SKM-1 treated with dmso at 0.1 percent for 144 hours (cell line): ENCODE measurements around the gene ARMS2.

Experiments used
- DNase-seq: peaks from one replicate; lab custom pipeline; 2025; ENCODE audit not compliant: unreplicated experiment; lab: John Stamatoyannopoulos, UW

Gene ARMS2

DNA sequence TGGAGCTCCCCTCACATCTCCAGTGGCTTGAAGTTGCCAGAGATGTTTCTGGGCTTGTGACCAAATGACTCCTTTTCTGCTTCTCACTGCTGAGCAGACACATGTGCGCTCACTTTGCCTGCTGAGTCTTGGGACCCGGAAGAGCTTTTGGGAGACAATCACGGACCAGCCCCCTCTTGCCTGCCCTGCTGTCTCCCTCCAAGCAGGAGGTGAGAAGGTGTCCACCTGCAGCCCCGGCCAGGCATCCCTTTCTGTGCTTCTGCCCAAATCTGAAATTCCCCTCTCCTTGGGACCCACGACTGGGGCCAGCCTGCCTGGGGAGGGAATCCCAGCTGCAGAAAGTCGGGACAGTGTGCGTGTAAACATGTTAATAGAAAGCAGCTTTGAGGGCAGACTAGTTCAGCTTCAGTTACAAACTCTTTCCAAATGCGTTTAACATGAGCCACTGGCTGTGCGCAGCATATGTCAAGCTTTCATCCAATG is 38.6 kb downstream of the ARMS2 start:
- no peak for DNase-seq

DNA sequence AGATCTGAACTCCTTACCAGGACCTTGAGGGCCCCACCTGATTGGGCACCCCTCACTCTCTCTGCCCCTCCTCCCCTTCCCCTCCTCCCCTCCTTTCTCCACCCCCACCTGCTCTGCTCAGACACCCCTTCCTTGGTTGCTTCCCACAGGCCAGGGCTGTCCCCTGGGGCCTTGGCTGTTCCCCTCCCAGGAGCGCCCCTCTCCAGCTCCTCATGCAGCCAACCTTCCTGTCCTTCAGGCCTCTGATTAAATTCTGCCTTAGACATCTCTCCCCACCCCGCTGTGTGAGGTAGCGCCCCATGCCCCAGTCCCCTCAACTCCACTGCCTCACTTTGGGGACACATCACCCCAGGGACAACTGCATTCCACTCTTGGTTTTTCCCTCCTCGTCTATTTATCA is 39.3 kb downstream of the ARMS2 start:
- no peak for DNase-seq

DNA sequence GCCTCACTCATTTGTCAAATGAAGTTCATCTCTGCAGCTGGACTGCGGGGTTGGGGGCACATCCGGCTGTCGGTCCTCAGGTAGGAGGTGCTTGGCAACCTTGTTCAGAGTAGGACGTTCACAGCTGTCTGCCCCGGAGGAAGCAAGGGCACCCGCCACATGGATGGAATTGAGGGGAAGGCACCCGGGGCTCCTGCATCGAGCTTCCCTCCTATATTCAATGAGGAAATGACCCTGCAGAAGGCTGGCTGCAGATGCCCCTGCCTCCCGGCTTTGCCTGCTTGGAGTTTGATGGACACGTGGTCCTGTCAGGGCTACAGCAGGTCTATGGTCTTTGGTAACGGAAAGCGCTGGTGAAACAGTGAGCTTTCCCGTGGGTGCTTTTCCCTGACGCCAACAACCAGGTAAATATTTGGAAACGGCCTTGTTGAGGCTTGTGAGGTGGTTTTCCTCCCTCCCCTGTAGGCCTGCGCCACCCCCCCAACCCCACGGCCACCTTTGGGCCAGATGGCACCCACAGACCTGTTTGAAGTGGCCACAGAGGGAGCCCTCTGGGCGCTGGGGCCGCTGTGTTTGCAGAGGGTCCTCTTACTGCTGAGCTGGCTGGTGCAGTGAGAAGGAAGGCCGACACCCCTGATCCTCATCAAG is 39.8 kb downstream of the ARMS2 start:
- DNase-seq = no peak

DNA sequence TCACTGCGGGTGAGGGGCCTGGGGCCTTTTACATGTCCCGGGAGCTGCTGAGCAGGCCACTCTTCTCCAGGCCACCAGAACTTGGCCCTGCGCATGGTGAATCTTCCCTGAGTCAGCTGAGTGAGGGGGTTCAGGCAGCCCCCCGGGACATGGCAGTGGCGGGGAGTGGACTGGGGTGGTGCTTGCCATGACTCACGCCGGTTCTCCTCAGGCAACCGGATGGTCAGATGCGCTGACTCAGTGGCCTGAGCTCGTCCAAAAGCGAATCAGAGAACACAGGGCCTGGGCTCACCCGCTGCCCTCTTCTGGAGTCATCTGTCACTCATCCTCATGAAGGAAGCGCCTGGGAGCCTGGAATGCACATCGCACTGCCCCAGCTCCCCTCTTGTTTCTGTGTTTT is 40.4 kb downstream of the ARMS2 start:
- no peak for DNase-seq

- DNase-seq = no peak
These were observed 41.2 kb downstream of the ARMS2 start for GRCh38 chr10:122495406-122496340.

GRCh38 chr10:122497241-122497640 is 42.8 kb downstream of the ARMS2 start:
- no peak for DNase-seq

DNA sequence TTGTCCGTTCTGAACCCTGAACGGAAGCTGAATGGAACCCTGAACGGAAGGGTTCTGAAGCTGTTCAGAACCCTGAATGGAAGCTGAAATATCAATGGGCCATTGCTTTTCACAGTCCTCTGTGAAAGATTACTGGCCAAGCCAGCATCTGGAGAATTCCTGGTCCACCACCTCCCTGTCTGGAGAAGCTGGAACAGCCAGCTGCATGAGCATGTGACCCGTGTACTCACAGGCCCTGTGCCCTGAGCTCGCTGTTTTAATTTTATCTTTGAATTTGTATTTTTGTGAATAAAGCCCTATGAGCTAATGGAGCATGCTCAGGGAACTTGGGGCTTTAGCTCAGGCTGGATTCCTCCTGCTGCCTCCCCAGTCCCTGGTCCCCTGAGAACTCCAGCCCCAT is 44.1 kb downstream of the ARMS2 start:
- no peak for DNase-seq

GRCh38 chr10:122499012-122499411 is 44.6 kb downstream of the ARMS2 start:
- DNase-seq = no peak

DNA sequence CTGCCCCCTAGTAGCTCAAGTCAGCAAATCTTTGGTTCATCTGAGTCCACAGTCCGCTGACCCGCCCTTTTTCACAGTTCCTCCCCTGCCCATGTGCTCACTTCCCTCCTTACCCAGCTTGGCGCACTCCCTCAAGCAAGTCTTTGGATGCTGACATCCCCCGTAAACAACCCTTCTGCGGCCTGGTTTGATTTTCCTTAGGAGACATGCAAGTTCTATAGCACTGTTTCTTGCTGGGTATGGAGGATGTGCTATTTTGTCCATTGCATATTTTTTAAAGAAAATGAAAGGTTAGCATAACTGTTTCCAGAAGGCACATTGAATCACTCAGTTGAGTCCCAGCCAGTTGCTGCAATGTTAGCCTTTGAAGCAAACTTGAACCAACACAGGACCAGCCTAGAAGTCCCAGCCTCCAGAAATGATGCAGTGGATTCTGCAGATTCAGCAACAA is 45.1 kb downstream of the ARMS2 start:
- DNase-seq = no peak

DNA sequence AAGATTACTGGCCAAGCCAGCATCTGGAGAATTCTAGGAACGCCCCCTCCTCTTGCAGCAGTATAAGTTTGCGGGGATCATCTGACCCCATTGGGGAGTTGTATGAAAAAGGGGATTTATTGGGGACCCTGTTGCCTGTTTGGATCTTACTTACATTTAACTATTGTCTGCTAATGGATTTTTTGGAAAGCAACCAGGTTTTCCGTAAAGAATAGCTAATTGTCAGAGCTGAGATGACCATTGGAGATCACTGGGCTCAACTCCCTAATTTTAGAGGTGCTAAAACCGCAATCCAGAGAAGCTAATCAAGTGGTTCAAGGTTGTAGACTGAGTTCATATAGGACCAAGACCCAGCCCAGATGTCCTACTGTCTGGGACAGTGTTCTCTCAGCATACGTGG is 45.7 kb downstream of the ARMS2 start:
- DNase-seq = no peak

DNA sequence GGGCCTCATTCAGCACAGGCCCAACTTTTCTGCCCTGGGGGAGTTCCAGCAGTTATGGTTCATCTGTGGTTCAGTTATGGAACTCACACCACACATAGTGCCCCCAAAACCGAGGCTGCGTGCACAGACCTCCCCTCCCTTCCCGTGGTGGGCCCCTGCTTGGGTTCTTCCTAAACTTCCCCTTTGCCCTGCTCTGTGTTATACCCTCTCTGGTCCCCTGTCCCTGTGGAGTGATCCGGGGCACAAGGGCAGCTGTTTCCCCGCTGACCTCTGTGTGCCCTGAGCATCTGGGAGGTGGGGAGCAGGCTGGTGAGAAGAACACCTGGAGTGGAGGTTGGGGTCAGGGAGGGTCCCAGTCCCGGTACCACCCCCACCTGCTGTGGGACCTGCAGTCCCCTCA is 46.3 kb downstream of the ARMS2 start:
- no peak for DNase-seq

DNA sequence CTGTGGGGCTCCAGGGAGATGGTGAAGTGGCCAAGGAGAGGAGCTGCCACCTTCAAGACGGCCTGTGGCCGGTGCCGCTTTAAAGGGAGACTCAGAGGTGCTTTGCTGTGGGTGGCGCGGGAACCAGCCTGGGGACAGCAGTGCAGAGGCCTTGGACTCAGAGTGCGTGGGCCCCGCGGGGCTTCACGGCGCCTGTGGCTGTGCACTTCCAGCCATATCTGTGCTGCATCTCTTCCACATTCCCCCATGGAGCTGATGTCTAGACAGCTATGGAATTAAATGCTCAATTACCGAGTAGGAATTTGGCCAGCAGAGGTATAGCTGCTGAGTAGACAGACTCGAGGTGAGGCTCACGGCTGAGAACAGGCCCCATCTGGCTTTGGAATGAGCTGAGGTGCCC is 48.6 kb downstream of the ARMS2 start:
- no peak for DNase-seq

GRCh38 chr10:122503886-122504609 is 49.6 kb downstream of the ARMS2 start:
- DNase-seq = no peak

DNA sequence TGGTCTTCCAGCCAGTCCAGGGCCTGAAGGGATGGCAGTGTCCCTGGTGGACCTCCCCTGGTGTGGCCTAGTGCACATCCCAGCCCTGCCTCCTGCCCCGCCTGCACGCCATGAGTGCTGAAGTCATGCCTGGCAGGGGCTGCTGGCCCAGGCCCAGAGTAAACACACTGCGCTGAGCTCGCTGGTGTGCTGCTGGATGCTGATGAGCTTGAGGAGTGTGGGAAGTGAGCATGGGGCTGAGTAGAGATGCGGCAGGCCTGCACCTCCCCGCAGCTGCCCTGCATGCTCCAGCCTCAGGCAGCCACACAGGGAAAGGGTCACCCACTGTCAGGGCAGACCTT is 50.1 kb downstream of the ARMS2 start:
- no peak for DNase-seq

DNA sequence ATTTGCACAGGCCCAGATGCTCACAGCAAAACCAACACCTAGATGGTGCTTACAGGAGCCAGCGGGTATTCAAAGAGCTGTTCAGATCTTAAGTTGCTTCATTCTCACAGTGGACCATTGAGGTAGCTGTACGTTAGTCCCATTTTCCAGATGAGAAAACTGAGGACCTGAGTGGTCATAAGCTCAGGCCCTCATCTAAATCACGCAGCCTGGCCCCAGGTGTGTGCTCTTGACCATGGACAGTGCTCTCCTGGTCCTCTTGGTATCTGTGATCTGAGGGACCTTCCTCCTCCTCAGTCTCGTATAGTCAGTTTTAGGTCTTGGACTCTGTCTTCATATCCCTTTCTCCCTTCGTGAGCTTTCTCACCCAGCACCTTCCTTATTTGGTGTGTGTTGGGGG is 50.6 kb downstream of the ARMS2 start:
- no peak for DNase-seq

- DNase-seq = no peak
These were observed 51.6 kb downstream of the ARMS2 start for GRCh38 chr10:122505885-122506645.
